IMR-90 (cell line): ENCODE data around the gene RXRG. TPM values are rescaled to one million over a fixed set of nuclear protein-coding genes. Genes with fewer than 3 reads are reported as not detected.
A peak's percentile ranks its signal among the peaks of the same experiment; 100 is the strongest.

Source experiments
- ATAC-seq: fragments of 200-7000 bp; cut with Tn5 transposase; 2 replicates; pipeline ENCODE4 v1.9.1; 2020; ENCODE audit warnings: low read depth, mild to moderate bottlenecking, moderate library complexity
- BruUV-seq: library from RNA; stranded (reverse); fragments of 400-500 nt; replicated peaks from 2 replicates; lab custom pipeline; 2021; lab: Mats Ljungman, UMichigan
- CTCF ChIA-PET: fragments of 300-600 bp; formaldehyde crosslinking; extraction: SDS; loops from one replicate; lab custom pipeline; 2021; ENCODE audit warnings: antibody characterized with exemption; lab: Yijun Ruan, JAX
- POLR2A ChIA-PET: fragments of 300-600 bp; sonication (Branson Sonifier 250); formaldehyde crosslinking; loops from one replicate; lab custom pipeline; 2022; ENCODE audit warnings: antibody characterized with exemption; ENCODE audit not compliant: unreplicated experiment; lab: Charles Lee
- DNase-seq: peaks from one replicate; pipeline ENCODE4 v3.0.0; 2013
- H2AFZ ChIP-seq: replicated peaks from 2 replicates; pipeline ENCODE3; 2013; ENCODE audit warnings: low read length, mild to moderate bottlenecking; ENCODE audit not compliant: poor library complexity
- H2AK5ac ChIP-seq: 2 replicates; pipeline ENCODE4 v1.6.1; 2013; ENCODE audit warnings: low read depth, low read length, inconsistent platforms
- H2AK9ac ChIP-seq: replicated peaks from 2 replicates; pipeline ENCODE3; 2013; ENCODE audit warnings: mild to moderate bottlenecking, low read depth, low read length, moderate library complexity; ENCODE audit not compliant: poor library complexity
- H2BK120ac ChIP-seq: 2 replicates; pipeline ENCODE4 v1.6.1; 2013; ENCODE audit warnings: low read depth, low read length, inconsistent platforms
- H2BK15ac ChIP-seq: 3 replicates; pipeline ENCODE4 v1.6.1; 2013; ENCODE audit warnings: low read depth, low read length, inconsistent platforms
- H2BK20ac ChIP-seq: 2 replicates; pipeline ENCODE4 v1.6.1; 2013; ENCODE audit warnings: low read depth, mild to moderate bottlenecking, inconsistent platforms, low read length, moderate library complexity
- H2BK5ac ChIP-seq: 2 replicates; pipeline ENCODE4 v1.6.1; 2013; ENCODE audit warnings: mild to moderate bottlenecking, low read depth, low read length, inconsistent platforms; ENCODE audit not compliant: poor library complexity, severe bottlenecking
- H3K14ac ChIP-seq: replicated peaks from 2 replicates; pipeline ENCODE4 v1.6.1; 2013; ENCODE audit warnings: low read depth, low read length, inconsistent platforms
- H3K18ac ChIP-seq: 2 replicates; pipeline ENCODE4 v1.6.1; 2013; ENCODE audit warnings: low read depth, low read length, control low read depth
- H3K23ac ChIP-seq: 2 replicates; pipeline ENCODE4 v1.6.1; 2013; ENCODE audit warnings: low read depth, low read length, inconsistent platforms
- H3K27ac ChIP-seq: 2 replicates; pipeline ENCODE4 v1.5.1; 2013; ENCODE audit warnings: mild to moderate bottlenecking, control low read depth, low read length; ENCODE audit not compliant: insufficient read depth
- H3K27me3 ChIP-seq: 2 replicates; pipeline ENCODE4 v1.6.1; 2013; ENCODE audit warnings: low read length; ENCODE audit not compliant: control insufficient read depth, insufficient read depth
- H3K36me3 ChIP-seq: 2 replicates; pipeline ENCODE4 v1.6.1; 2013; ENCODE audit warnings: low read length, mixed read lengths; ENCODE audit not compliant: control insufficient read depth, insufficient read depth
- H3K4ac ChIP-seq: 2 replicates; pipeline ENCODE4 v1.6.1; 2013; ENCODE audit warnings: low read depth, low read length, inconsistent platforms
- H3K4me1 ChIP-seq: 2 replicates; pipeline ENCODE4 v1.6.1; 2013; ENCODE audit warnings: low read length, mixed read lengths; ENCODE audit not compliant: control insufficient read depth, insufficient read depth
- H3K4me2 ChIP-seq: 2 replicates; pipeline ENCODE4 v1.6.1; 2013; ENCODE audit warnings: low read depth, mild to moderate bottlenecking, control low read depth, low read length, moderate library complexity
- H3K4me3 ChIP-seq: 2 replicates; pipeline ENCODE4 v1.5.1; 2013; ENCODE audit warnings: low read depth, mild to moderate bottlenecking, control low read depth, low read length, moderate library complexity; ENCODE audit not compliant: insufficient read depth
- H3K56ac ChIP-seq: 2 replicates; pipeline ENCODE4 v1.6.1; 2013; ENCODE audit warnings: low read length, inconsistent platforms; ENCODE audit not compliant: insufficient read depth; ENCODE audit errors: extremely low read depth
- H3K79me1 ChIP-seq, 2 experiments: 2 replicates each; pipeline ENCODE4 v1.6.1; 2013; ENCODE audit warnings: low read length in 2 of 2, inconsistent platforms in 1 of 2, low read depth in 1 of 2
- H3K9ac ChIP-seq: 2 replicates; pipeline ENCODE4 v1.6.1; 2013; ENCODE audit warnings: low read depth, low read length, control low read depth
- H3K9me1 ChIP-seq: 2 replicates; pipeline ENCODE4 v1.6.1; 2013; ENCODE audit warnings: low read length, inconsistent platforms; ENCODE audit not compliant: insufficient read depth
- H3K9me3 ChIP-seq: 2 replicates; pipeline ENCODE4 v1.6.1; 2013; ENCODE audit warnings: low read length; ENCODE audit not compliant: control insufficient read depth, insufficient read depth
- H4K20me1 ChIP-seq: 2 replicates; pipeline ENCODE4 v1.6.1; 2013; ENCODE audit warnings: low read length, inconsistent platforms; ENCODE audit not compliant: insufficient read depth
- H4K5ac ChIP-seq: 2 replicates; pipeline ENCODE4 v1.6.1; 2013; ENCODE audit warnings: mild to moderate bottlenecking, low read depth, low read length, control low read depth
- H4K8ac ChIP-seq, 2 experiments: 2 replicates each; pipeline ENCODE4 v1.6.1; 2013; ENCODE audit warnings: low read depth in 2 of 2, low read length in 2 of 2, control low read depth in 1 of 2, inconsistent platforms in 1 of 2
- H4K91ac ChIP-seq: 2 replicates; pipeline ENCODE4 v1.6.1; 2013; ENCODE audit warnings: low read depth, low read length, inconsistent platforms; ENCODE audit not compliant: insufficient read depth
- BHLHE40 ChIP-seq: fragments of 150-350 bp; IDR thresholded peaks from 2 replicates; pipeline ENCODE4 v1.6.1; 2016; ENCODE audit warnings: mild to moderate bottlenecking, low read depth, low read length
- CEBPB ChIP-seq: IDR thresholded peaks from 2 replicates; pipeline ENCODE4 v1.6.1; 2012; ENCODE audit warnings: low read depth, low read length, improper control_type of control experiment
- CHD1 ChIP-seq: IDR thresholded peaks from 2 replicates; pipeline ENCODE4 v1.6.1; 2012; ENCODE audit warnings: low read depth, low read length, improper control_type of control experiment
- CTCF ChIP-seq: conservative IDR thresholded peaks from 2 replicates; pipeline ENCODE4 v1.5.1; 2012; ENCODE audit warnings: mild to moderate bottlenecking, low read depth, low read length, improper control_type of control experiment
- FOS ChIP-seq: fragments of 150-350 bp; IDR thresholded peaks from 2 replicates; pipeline ENCODE4 v1.6.1; 2016; ENCODE audit warnings: low read depth, low read length
- MAFK ChIP-seq: IDR thresholded peaks from 2 replicates; pipeline ENCODE4 v1.6.1; 2012; ENCODE audit warnings: low read depth, low read length, improper control_type of control experiment
- MAZ ChIP-seq: IDR thresholded peaks from 2 replicates; pipeline ENCODE4 v1.6.1; 2012; ENCODE audit warnings: low read depth, mild to moderate bottlenecking, low read length, improper control_type of control experiment, moderate library complexity, borderline replicate concordance
- RAD21 ChIP-seq: IDR thresholded peaks from 2 replicates; pipeline ENCODE4 v1.6.1; 2012; ENCODE audit warnings: low read length, improper control_type of control experiment
- RFX5 ChIP-seq: IDR thresholded peaks from 2 replicates; pipeline ENCODE4 v1.8.0; 2012; ENCODE audit warnings: low read depth, mild to moderate bottlenecking, low read length, moderate library complexity
- SMC3 ChIP-seq: fragments of 150-350 bp; IDR thresholded peaks from 2 replicates; pipeline ENCODE4 v1.6.1; 2016; ENCODE audit warnings: low read depth, mild to moderate bottlenecking, antibody characterized with exemption, low read length, moderate library complexity
- WGBS, 2 experiments: methylation state at CpG; one replicate each; pipeline versions ENCODE4 v1.1.5 to v1.1.7; 2013; ENCODE audit warnings: missing lambda C conversion rate in 2 of 2; ENCODE audit not compliant: insufficient read length in 1 of 2; ENCODE audit errors: extremely low coverage in 2 of 2; 5-methylcytosine and 5-hydroxymethylcytosine counted together
- dilution Hi-C: fragments of 300-500 bp; cut with HindIII; formaldehyde crosslinking; loops from one replicate; pipeline ENCODE4 v1.14.3; 2018; ENCODE audit warnings: low sequenced_read_pairs; ENCODE audit not compliant: unreplicated experiment
- in situ Hi-C: fragments of 300-500 bp; cut with MboI; formaldehyde crosslinking; loops from 3 replicates; pipeline ENCODE4 v1.14.3; 2019; ENCODE audit warnings: low sequenced_read_pairs, inconsistent platforms, mixed read lengths
- intact Hi-C: fragments of 100-400 bp; cut with micrococcal nuclease; formaldehyde crosslinking; loops from 2 replicates; pipeline ENCODE4 v1.10.0; 2022
- polyA plus RNA-seq, 3 experiments: library from polyadenylated mRNA; depleted of rRNA; stranded (reverse); fragments of >200 nt; gene quantifications; 2 replicates each; pipeline ENCODE4 v1.2.3, GENCODE V29; 2012; ENCODE audit warnings: low replicate concordance in 1 of 3
- total RNA-seq: library from RNA; depleted of rRNA; stranded (reverse); fragments of >200 nt; gene quantifications from 2 replicates; pipeline ENCODE4 v1.2.3, GENCODE V29; 2012

RXRG gene
- total and polyA plus RNA-seq, 2 of the 4 experiments (the other 2 are of a cell fraction), result not detected

DNA sequence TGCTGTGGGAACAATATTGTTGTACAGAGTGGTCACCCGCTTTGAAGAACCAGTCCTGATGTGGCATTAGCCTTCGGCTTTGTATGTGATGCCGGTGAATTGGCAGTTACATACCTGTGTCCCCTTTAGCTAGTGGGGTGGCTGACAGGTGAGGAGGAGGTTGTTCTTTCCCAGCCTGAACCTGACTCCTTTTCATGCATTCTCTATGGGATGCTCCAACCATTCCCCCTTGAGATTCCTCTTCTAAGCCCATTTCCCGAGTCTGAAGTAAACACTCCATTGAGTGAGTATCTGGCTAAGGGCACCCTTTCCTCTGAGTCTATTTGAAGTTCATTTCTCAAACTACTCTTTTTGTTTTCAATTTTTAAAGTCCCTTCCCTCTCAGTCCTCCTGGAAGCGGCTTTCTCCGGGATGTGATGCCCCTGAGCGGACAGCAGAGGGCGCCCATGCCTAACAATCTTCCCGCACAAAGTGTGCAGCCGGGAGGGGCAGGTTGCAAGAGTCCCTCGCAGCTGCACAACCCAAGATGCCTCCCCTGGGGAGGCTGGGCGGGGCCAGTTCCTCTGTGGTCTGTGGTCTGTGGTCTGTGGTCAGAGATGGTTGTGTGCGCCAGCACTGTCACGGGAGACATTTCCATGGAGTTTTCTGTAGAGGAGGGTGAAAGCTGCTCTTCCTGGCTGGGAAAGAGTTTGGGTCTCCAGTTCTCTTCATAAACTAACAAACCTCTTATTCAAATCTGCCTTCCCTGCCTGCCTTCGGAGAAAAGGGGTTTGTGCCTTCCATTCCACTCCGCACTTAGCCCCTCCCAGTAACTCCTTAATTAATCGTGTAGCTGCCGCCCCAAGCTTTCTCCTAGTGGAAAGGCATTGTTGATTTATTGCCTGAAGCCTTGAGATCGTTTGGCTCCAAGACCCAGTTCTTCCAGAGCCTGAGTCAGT lies 52.0 kb downstream of the RXRG start:
- peak overlapping the region; percentile 66 for H2AFZ ChIP-seq
- no peaks in the 10 kb centered on the region for H3K9me1 ChIP-seq
- DNase-seq (peak; percentile 82), ATAC-seq (peak; percentile 99)
- no peaks in the 10 kb centered on the region for H3K9me3 ChIP-seq
- no peak overlapping the region for H3K9ac ChIP-seq
- H3K18ac ChIP-seq, result no peak overlapping the region
- H3K27ac ChIP-seq, result no peak overlapping the region
- BruUV-seq, result no TSS peak
- no peak overlapping the region for H2BK20ac ChIP-seq
- no peak overlapping the region for H3K56ac ChIP-seq
- in situ Hi-C loops (loop anchor here (5.0 to 25.0 kb wide), 2 partner anchors 199 to 544 kb away; no protein-coding TSS in a partner anchor), dilution Hi-C loops (loop anchor here (25.0 kb wide), 1 partner anchor 194 kb away; no protein-coding TSS in a partner anchor), intact Hi-C loops (loop anchor here (1.0 kb wide), 1 partner anchor 200 kb away; no protein-coding TSS in a partner anchor)
- peaks cover 17% of the 10 kb centered on the region for H3K27me3 ChIP-seq
- no peaks in the 10 kb centered on the region for H3K4me1 ChIP-seq
- H2BK15ac ChIP-seq, result no peak overlapping the region
- TF ChIP-seq CEBPB, result no peak
- no peak for TF ChIP-seq CHD1
- no peak for TF ChIP-seq MAFK
- peak; percentile 96 for TF ChIP-seq SMC3
- peak; percentile 81 for TF ChIP-seq BHLHE40
- peak; percentile 88 for TF ChIP-seq CTCF
- no peak for TF ChIP-seq FOS
- TF ChIP-seq RAD21, result peak; percentile 81
- peak; percentile 91 for TF ChIP-seq MAZ
- no peak for TF ChIP-seq RFX5
- H3K23ac ChIP-seq, result no peak overlapping the region
- no peak overlapping the region for H2BK5ac ChIP-seq
- no peak overlapping the region for H3K4ac ChIP-seq
- no peaks in the 10 kb centered on the region for H4K20me1 ChIP-seq
- no peak overlapping the region for H4K8ac ChIP-seq
- H2BK120ac ChIP-seq, result no peak overlapping the region
- H3K4me3 ChIP-seq, result no peak overlapping the region
- H4K5ac ChIP-seq, result no peak overlapping the region
- H3K79me1 ChIP-seq, result no peaks in the 10 kb centered on the region
- H2AK5ac ChIP-seq, result no peak overlapping the region
- no peak overlapping the region for H3K14ac ChIP-seq
- no peak overlapping the region for H4K91ac ChIP-seq
- H3K4me2 ChIP-seq, result peak overlapping the region; percentile 27; the same call in 1 of the 2 replicates
- WGBS, 2 experiments, result 0% methylated on average over 1 of the region's 19 CpGs; no CpG with 5 or more reads in 1 of the 2 experiments
- CTCF ChIA-PET, result interaction anchor here (0.7 to 2.1 kb wide), 11 partner anchors 18 to 523 kb away, joined by 3 to 29 read pairs (median 4); no protein-coding TSS in a partner anchor
- POLR2A ChIA-PET, result no interaction called here
- no peaks in the 10 kb centered on the region for H3K36me3 ChIP-seq
- peak overlapping the region; percentile 58 for H2AK9ac ChIP-seq
